ENCODE measurements around the gene FERMT2.

Gene FERMT2

DNA sequence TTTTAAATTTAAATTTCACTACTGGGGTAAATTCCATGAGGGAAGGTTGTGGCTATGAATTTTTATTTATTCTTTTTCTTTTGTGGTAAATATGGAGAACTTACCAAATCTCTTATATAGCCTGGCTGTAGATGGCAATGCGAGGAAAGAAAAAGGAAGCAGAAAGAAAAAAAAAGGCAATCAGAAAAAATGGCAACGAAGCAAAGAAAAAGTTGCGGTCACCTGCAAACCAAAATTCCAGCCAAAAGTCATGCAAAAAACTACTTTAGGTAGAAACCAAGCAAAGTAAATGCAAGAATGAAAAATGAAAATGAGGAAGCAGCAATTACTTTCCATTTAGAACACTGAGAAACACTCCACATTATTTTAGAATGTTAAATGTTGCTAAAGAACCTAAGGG is 89.9 kb downstream of the FERMT2 start:
- no peak for DNase-seq

- DNase-seq: no peak
Measured at GRCh38 chr14:52860209-52860608, 90.6 kb downstream of the FERMT2 start.

DNA sequence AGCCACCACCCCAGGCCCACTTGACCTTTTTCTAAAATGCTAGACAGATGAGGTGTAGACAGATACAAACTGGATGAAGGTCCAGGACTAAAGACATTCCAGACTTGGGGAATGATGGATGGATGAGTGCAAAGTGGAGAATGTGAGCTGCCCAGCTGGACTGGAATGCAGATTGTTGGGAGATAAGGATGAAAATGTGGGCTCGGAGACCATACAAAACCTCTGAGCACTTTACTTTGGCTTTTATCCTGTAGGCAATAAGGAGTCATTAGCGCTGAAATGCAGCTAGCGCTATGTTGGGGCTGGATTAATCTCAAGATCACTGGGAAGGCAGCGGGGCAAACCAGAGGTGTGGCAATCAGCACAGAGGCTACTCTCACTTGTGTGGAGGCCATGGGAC is 94.7 kb downstream of the FERMT2 start:
- DNase-seq: no peak

GRCh38 chr14:52853522-52853854 is 97.4 kb downstream of the FERMT2 start:
- DNase-seq: no peak

- no peak for DNase-seq
Measured at GRCh38 chr14:52852810-52853521, 97.9 kb downstream of the FERMT2 start.

DNA sequence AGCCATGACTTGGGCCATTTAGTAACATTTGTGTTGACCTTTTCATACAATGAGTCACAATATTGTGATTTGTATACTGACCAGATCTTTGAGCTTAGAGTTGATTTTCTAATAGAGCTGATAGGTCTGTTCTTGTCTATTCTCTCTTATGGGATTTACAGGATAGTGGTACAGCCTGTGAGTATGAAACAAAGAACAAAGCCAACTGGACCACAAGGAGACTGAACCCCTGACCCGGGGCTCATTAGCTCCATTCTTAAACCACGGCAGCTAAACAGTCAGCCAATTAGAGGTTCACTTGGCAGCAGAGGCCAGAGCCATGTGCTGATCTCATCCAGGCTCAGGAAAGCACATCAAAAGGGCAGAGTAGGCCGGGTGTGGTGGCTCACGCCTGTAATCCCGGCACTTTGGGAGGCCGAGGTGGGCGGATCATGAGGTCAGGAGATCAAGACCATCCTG is 100.4 kb downstream of the FERMT2 start:
- no peak for DNase-seq

GRCh38 chr14:52848626-52849025 is 102.2 kb downstream of the FERMT2 start:
- no peak for DNase-seq

- DNase-seq: no peak
Measured at GRCh38 chr14:52846591-52846990, 104.3 kb downstream of the FERMT2 start.

- no peak for DNase-seq
Measured at GRCh38 chr14:52845081-52845480, 105.8 kb downstream of the FERMT2 start.

GRCh38 chr14:52844262-52845060 is 106.4 kb downstream of the FERMT2 start:
- DNase-seq: no peak

DNA sequence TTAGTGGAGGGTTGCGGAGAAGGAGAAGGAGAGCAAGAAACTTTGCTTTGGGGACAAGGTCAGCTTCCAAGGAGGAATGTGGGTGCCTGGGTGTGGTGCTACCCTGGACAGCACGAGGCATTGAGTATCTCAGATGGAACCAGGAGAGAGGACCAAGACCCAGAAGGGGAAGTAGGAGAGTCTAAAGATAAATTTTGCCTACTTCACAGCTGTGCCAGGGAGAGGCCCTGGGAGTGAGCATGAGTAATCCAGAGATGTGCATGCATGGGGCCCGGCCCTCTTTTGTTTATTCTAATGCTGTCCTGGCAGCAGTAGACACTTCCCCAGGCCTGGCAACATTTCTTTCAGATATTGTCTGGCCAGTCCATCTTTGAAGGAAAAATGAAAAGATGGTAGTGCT is 110.0 kb downstream of the FERMT2 start:
- DNase-seq: no peak

DNA sequence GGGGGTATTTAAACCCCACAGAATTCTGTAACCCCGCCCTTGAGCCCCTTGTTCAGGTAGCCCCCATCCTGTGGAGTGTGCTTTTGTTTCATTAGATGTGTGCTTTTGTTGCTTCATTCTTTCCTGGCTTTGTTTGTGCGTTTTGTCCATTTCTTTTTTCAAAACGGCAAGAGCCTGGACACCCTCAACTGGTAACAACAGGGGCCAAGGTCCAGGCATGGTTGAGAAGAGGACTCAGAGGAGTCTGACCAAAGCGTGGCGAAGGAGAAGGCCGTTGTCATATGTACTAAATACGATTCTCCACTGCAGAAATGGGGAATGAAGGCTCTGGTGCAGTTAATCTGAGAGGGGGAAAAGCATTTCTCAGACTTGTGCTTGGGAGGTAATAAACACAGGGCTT is 113.4 kb downstream of the FERMT2 start:
- DNase-seq: no peak

GRCh38 chr14:52836063-52836462 is 114.8 kb downstream of the FERMT2 start:
- no peak for DNase-seq

DNA sequence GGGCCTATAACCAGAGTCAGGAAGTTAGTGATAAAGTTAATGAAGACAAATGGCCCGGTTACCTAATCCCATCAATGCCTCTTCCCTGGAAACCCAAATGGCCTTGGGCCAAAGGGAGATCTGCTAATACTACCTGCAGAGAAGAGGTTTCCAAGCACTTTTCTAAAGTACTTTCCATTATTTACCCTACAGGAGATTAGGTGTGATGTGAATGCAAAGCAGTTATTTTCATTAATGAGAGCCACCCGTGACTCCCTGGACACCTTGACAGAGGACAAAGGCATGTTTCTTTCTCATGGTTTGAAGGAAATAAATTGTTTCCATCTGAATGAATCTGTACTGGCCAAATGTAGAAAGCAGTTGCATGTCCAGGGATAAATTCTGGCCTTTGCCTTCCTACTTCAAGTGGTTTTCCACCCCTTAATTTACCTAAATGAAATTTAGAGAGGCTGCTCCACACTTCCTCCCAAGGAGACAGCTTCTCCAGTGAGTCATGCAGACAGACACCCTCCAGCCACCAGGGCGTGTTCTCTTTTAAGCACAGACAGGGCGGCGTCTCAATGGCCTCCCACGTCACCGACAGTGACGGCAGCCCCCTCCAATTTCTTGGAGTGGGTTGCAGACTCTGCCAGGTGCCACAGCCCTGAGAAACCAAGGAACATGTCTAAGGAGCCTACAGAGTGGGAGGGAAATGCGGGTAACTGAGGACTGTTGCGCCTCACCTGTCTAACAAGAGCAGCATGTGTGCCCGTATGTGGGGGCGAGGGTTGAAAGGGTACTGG is 115.5 kb downstream of the FERMT2 start:
- DNase-seq: peak; percentile 10

DNA sequence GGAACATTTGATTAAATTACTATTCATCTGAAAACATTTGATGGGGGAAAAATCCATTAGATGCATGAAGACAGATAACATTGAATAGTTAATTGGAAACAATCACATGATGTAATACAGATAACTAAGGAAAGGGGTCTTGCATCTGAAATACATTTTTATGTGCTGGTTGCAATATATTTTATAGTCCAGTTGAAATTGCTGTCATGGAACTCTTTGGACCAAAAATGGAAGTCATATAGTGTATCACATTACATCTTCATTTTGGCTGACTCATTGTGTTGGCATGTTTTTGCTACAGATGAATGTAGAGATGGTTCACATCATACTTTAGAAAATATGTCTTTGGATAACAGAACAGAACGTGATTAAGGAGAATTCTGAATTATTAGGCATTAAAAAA is 116.4 kb downstream of the FERMT2 start:
- no peak for DNase-seq

DNA sequence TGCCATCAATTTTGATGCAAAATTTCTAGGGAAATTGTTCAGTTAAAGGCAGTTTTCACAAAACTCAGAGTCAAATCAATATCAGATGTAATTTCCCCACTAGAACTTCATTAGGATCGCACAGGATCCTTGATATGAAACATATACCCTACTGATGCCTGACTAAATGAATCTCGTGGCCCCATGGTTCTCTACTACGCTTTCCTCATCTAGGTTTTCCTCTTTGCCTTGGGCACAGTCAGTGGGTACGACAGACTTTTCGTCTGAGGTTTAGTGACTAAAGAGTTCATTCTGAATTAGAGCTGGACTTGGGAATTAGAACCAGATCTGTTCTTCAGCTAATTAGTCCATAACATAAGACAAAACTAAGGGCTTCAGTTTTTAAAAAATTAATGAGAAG is 117.0 kb downstream of the FERMT2 start:
- DNase-seq: no peak

- DNase-seq: no peak
Measured at GRCh38 chr14:52829527-52830185, 121.2 kb downstream of the FERMT2 start.

DNA sequence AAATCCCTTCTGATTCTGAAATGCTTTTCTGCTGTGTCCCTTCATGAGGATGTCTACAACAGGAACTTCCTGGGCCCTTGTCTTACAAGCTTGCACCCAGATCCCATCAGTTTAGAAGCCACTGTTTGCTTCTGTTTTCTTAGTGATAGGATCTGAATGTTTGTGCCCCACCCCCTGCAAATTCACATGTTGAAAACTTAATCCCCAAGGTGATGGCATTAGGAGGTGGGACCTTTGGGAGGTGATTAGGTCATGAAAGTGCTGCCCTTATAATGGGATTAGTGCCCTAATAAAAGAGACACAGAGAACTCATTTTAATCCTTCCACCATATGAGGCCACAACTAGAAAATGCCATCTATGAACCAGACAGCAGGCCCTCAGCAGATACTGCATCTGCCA is 123.4 kb downstream of the FERMT2 start:
- DNase-seq: no peak

DNA sequence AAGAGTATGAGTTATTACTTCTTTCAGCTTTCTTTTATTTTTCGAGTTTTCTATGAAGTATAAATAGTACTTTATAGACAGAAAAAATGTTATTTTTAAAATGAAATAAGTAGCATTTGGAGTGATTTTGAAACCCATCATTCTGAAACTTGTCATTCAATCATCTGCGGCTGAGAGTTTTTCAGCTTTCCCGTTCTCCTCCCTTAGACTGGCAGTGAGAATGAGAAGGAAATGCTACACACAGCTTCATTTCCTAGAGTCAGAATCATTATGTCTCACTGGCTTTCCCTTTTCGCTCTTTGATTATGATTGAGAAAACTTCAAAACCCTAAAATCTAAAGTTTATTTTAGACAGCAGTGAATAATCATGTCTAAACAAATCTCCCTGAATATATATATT is 125.8 kb downstream of the FERMT2 start:
- no peak for DNase-seq

GRCh38 chr14:52824462-52824861 is 126.4 kb downstream of the FERMT2 start:
- DNase-seq: no peak

DNA sequence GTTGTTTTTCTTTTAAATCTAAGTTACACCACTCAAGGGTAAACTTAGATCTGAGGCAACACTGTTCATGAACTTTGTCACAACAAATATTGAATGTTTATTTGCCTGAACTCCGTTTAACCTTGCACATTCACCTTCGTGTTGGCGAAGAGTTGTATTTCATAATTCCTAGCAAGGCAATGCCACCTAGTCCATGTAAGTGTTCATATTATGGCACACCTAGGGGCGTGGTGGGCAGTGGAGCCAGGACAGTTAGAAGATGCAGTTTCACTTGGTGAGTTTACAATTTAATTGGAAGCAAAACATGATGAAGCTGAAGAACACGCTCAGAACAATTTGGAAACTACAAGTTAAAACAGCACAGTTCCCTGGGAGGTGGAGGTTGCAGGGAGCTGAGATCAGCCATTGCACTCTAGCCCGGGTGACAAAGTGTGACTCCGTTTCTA is 129.0 kb downstream of the FERMT2 start:
- DNase-seq: no peak

- no peak for DNase-seq
Measured at GRCh38 chr14:52808101-52808500, 142.7 kb downstream of the FERMT2 start.

Measured in NCI-H510A treated with DMSO at 0.1 percent for 48 hours (cell line).